SHP77 (cell line): ENCODE measurements around the gene VSTM2B.

Experiments used
- DNase-seq, 2 experiments: peaks; one replicate each; lab custom pipeline; 2025; lab: John Stamatoyannopoulos, UW

Gene VSTM2B

GRCh38 chr19:29495901-29496441, 29.8 kb upstream of the VSTM2B start:
- no peak for DNase-seq

DNA sequence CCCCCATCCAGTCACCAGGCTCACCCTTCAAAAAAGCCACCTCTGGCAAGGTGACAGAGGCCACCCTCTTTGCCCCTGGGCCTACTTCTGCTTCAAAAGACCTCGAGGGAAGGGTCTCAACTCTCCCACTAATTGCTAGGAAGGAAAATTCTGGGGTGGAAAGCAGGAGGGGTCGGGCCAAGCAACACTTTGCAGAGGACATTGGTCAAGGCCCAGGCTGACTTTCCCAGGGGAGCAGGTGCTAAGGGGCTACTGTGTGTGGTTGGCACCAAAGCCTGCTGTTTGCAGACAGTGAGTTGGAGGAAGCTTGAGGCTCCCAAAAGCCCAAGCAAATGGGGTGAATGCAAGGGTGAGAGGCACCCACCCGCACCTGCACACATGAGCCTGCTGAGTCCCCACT, 28.6 kb upstream of the VSTM2B start:
- DNase-seq, result no peak

DNA sequence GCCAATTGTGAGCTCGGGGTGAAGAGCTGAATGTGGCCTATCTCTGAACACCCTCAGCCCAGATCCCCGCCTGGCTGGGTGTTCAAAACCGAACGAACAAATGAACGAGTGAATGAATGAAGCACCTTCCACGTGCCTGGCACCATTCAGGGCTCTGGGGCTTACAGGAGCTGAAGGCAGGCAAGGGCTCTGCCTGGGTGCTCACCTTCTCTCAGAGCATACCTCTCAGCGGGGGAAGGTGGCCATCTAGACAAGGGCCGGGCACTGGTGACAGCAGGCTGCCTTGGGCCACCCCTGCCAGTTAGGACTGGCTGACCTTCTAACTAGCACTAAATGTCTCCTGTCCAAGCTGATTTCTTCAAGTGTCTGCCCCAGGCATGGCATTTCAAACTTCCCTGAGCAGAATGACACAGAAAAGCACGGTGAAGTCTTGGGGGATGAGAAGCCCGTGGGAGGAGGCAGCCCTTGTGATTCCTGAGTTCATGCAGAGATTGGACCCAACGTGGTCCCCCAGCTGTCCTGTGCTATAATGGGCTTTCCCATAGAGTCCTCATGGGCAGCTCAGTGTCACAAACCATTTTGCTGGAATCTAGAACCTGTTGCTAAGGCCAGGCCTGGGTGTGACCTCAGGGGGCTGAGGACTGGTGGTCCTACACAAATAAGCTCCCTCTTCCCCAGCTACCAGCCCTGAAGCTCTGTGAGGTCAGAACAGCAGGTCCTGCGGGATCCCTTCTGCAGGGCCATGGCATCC, 27.9 kb upstream of the VSTM2B start:
- no peak for DNase-seq

- no peak for DNase-seq
Measured at GRCh38 chr19:29499261-29499920, 26.4 kb upstream of the VSTM2B start.

DNA sequence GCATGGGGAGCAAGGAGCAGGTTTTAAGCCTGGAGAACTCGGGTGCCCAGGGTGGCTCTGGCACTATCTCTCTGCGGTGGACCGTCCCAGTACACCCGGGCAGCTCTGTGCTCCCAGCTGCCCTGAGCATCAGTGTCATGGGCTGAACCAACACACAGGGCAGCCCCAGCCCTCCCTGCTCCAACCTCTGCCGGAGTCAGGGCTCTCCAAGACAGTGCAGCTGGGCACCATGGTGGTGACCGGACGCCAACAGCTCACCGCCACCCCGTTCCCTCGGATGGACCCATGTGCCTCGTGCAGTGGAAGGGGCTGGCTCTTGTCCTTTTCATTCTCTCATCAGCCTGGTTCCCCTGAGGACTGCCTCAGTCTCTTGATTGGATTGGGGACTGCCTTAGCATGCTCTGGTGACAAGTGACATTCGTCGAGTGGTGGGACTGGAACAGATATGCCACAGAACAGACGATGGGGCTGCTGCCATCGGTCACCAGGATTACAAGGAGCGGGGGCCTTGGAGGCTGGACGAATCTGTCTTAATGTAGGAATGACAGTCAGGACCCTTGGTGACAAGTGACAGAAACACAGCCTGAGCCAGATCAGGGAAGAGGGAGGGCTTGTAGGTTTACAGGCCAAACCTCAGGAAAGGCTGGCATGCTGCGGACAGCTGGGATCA, 25.7 kb upstream of the VSTM2B start:
- no peak for DNase-seq

- DNase-seq, result no peak
Measured at GRCh38 chr19:29501816-29502580, 23.8 kb upstream of the VSTM2B start.

DNA sequence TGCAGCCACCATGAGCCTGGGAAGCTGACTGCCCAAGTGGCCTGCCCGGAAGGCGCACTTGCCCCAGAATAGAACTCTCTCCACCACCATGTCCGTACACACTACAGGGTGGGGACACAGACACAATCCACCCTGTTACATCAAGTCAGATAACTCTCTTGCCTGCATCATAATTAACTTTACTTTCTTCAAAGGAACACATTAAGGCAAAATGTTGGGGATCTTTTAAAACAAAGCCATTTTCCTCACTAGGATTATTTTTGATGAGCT, 23.3 kb upstream of the VSTM2B start:
- DNase-seq, result no peak

DNA sequence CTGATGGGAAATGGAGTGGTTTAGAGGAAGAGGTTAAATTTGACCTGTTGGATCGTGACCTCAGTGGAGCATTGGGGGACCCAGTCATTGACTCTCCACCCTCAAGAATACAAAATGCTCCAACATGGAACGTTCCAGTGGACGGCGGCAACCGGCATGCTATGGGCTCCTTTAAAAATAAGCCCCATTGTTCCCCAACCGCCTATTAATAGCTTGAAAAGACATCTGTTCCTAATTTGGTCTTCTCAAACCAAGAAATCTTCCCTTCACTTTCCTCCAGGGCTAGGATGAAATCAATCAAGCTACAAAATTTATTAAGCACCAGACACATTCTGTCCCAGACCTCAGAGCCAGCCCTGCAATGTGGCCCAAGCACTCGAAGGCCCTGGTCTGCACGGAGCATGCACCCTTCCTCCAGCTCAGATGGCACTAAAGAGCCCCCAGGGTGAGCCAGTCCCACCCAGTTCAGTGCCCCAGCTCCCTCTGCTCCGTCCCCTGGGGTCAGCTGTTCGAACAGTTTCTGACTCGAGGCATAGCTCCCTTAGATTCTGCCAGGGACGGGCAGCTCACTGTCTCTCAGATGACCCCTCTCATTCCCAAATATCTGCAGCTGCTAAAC, 22.5 kb upstream of the VSTM2B start:
- no peak for DNase-seq

DNA sequence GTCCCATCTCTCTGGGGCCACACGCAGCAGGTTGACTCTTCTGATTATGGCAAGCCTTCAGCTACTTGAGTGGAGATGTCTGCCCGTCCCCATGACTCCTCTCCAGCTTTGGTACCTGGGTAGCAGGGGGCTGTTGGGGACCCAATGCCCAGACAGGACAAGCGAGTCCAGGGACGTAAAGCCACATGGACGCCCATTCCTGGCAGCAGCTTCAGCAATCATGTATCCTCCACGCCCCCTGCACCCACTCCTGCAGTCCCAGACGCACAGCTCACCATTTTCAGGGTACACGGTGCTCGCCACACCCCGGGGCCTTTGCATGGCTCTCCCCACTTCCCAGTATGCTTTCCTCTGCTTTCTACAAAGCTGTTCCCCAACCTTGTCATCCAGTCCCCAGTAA, 22.0 kb upstream of the VSTM2B start:
- DNase-seq, result no peak

GRCh38 chr19:29504454-29504853, 21.3 kb upstream of the VSTM2B start:
- no peak for DNase-seq

GRCh38 chr19:29505097-29505824, 20.5 kb upstream of the VSTM2B start:
- DNase-seq, result no peak

DNA sequence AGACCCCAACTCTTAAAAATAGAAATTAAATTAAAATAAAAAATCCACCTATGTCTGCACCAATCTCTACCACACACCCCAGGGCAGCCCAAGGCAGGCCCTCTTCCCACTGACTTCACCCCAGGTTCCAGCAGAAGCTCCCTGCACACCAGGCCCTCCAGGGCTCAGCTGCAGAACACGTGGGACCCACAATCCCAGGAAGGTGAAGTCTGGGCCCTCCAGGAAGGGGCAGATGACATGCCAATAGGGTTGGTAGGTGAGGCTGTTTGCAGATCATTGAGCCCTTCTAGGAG, 19.2 kb upstream of the VSTM2B start:
- DNase-seq, result no peak

GRCh38 chr19:29507081-29507860, 18.5 kb upstream of the VSTM2B start:
- no peak for DNase-seq

DNA sequence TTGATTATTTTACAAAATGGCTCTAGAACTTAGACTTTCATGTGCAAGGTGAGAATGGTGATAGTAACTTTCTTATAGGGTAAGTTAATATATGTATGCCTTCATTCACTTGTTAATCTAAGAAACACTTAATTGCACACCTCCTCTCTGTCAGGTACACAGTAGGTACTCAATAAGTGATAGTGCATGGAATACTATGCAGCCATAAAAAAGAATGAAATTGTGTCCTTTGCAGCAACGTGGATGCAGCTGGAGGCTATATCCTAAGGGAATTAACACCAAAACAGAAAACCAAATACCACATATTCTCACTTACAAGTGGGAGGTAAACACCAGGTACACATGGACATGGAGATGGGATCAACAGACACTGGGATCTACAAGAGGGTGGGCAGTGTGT, 17.6 kb upstream of the VSTM2B start:
- no peak for DNase-seq

- no peak for DNase-seq
Measured at GRCh38 chr19:29509456-29509855, 16.3 kb upstream of the VSTM2B start.

- DNase-seq, result no peak
Measured at GRCh38 chr19:29510701-29511265, 15.0 kb upstream of the VSTM2B start.

- DNase-seq, result no peak
Measured at GRCh38 chr19:29511768-29512167, 14.0 kb upstream of the VSTM2B start.

- DNase-seq, result no peak
Measured at GRCh38 chr19:29512748-29513147, 13.0 kb upstream of the VSTM2B start.

DNA sequence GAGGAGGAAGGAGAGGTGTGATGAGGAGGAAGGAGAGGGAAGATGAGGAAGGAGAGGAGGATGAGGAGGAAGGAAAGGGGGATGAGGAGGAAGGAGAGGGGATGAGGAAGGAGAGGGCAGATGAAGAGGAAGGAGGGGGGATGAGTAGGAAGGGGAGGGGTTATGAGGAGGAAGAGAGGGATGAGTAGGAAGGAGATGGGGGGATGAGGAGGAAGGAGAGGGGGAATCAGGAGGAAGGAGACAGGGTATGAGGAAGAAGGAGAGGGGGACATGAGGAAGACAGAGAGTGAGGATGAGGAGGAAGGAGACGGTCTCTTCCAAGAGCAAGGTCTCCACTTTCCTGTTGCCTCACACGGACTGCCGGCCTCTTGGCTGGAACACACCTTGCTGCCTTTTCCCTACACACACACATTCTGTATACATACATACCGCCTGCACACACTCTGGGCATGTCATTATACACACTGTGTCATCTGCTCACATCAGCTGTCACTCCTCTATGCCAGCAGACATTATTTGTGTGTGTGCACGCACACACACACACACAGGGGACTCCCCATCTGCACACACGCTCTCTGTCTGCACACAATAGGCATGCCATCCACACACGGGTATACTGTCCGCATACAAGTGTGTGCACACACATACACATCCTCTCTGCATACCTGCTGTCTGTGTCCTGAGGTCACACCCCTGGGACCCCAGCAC, 11.1 kb upstream of the VSTM2B start:
- no peak for DNase-seq

DNA sequence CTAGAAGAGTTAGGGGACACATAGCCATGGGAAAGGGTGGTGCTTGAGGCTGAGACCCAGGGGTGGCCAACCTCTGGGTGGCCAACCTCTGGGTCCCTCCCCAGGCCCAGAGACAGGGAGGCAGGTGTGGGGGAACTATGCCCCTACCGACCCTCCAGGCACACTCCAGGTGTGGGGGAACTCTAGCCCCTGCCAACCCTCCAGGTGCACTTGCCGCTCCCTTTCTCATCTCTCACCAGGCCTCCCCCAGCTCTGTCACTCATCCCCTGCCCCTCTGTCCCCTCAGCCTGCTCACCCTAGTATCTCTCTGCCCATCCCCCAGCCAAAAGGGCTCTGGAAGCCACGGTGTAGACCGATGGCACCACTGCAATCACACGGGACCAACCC, 10.6 kb upstream of the VSTM2B start:
- no peak for DNase-seq
